Caco-2 (cell line): ENCODE results near the gene TAF4B. TPM values are rescaled to one million over a fixed set of nuclear protein-coding genes. Genes with fewer than 3 reads are reported as not detected.

Source experiments
- BruUV-seq: library from RNA; stranded (reverse); fragments of 400-500 nt; replicated peaks from 2 replicates; lab custom pipeline; 2021; lab: Mats Ljungman, UMichigan
- CTCF ChIA-PET: fragments of 300-600 bp; sonication (Branson Sonifier 250); formaldehyde crosslinking; loops from one replicate; lab custom pipeline; 2022; ENCODE audit warnings: antibody characterized with exemption; lab: Charles Lee
- POLR2A ChIA-PET: fragments of 300-600 bp; sonication (Branson Sonifier 250); formaldehyde crosslinking; loops from one replicate; lab custom pipeline; 2022; ENCODE audit warnings: antibody characterized with exemption; lab: Charles Lee
- DNase-seq, 2 experiments: peaks; one replicate each; pipeline versions ENCODE4 v3.0.0 to v3.0.0-alpha.2; 2020 to 2022
- H3K27me3 ChIP-seq: replicated peaks from 2 replicates; pipeline ENCODE4 v1.6.0; 2011; ENCODE audit warnings: low read length; ENCODE audit not compliant: control insufficient read depth, insufficient read depth
- H3K36me3 ChIP-seq: 2 replicates; pipeline ENCODE4 v1.5.1; 2011; ENCODE audit warnings: low read length; ENCODE audit not compliant: control insufficient read depth, insufficient read depth
- H3K4me1 ChIP-seq: fragments of 250-450 bp; sonication (Bioruptor Pico); 2 replicates; pipeline ENCODE4 v1.5.1; 2020; ENCODE audit warnings: mild to moderate bottlenecking
- H3K4me3 ChIP-seq: 2 replicates; pipeline ENCODE4 v1.5.1; 2011; ENCODE audit warnings: low read depth, mild to moderate bottlenecking, control low read depth, low read length
- H3K9me3 ChIP-seq: fragments of 250-450 bp; sonication (Bioruptor Pico); 2 replicates; pipeline ENCODE4 v1.5.1; 2020; ENCODE audit warnings: mild to moderate bottlenecking, moderate library complexity
- H3K27ac Mint-ChIP-seq: one replicate; pipeline ENCODE4 v1.8.0; 2022; ENCODE audit warnings: mixed read lengths; ENCODE audit not compliant: unreplicated experiment
- H3K27me3 Mint-ChIP-seq: one replicate; pipeline ENCODE4 v1.8.0; 2022; ENCODE audit warnings: mixed read lengths; ENCODE audit not compliant: insufficient read depth, unreplicated experiment
- H3K36me3 Mint-ChIP-seq: one replicate; pipeline ENCODE4 v1.8.0; 2022; ENCODE audit warnings: mild to moderate bottlenecking, mixed read lengths; ENCODE audit not compliant: insufficient read depth, unreplicated experiment
- H3K4me1 Mint-ChIP-seq: one replicate; pipeline ENCODE4 v1.8.0; 2022; ENCODE audit warnings: low read depth, mixed read lengths; ENCODE audit not compliant: unreplicated experiment
- H3K4me3 Mint-ChIP-seq: one replicate; pipeline ENCODE4 v1.8.0; 2022; ENCODE audit warnings: mild to moderate bottlenecking, moderate library complexity, mixed read lengths; ENCODE audit not compliant: unreplicated experiment
- H3K9me3 Mint-ChIP-seq: one replicate; pipeline ENCODE4 v1.8.0; 2022; ENCODE audit warnings: mixed read lengths; ENCODE audit not compliant: unreplicated experiment
- CTCF ChIP-seq, 2 experiments: fragments of 200-600 bp in 1 of 2; IDR thresholded peaks; 1 replicate in 1 of 2; 2 replicates in 1 of 2; pipeline versions ENCODE4 v1.5.1 to v1.8.0; 2011 to 2022; ENCODE audit warnings: antibody characterized with exemption in 1 of 2, control low read depth in 1 of 2, inconsistent platforms in 1 of 2, low read depth in 1 of 2, low read length in 1 of 2, mild to moderate bottlenecking in 1 of 2, moderate library complexity in 1 of 2; ENCODE audit not compliant: insufficient read depth in 1 of 2, severe bottlenecking in 1 of 2, unreplicated experiment in 1 of 2
- intact Hi-C: fragments of 100-400 bp; cut with micrococcal nuclease; formaldehyde crosslinking; loops from one replicate; pipeline ENCODE4 v1.10.0; 2022; ENCODE audit not compliant: unreplicated experiment
- total RNA-seq: library from RNA; stranded (reverse); gene quantifications from 2 replicates; pipeline ENCODE4 v1.2.3, GENCODE V29; 2022

TAF4B gene
- total RNA-seq, 1 experiment from 2014 or later: 2.6 TPM

GRCh38 chr18:26342646-26343045, 116.4 kb downstream of the TAF4B start:
- Histone ChIP-seq H3K9me3 (0 out of 2 replicates have a peak, but pooled peaks cover 2% of the 10 kb centered on the region), H3K36me3 (no peaks in the 10 kb centered on the region), H3K27me3 (no peaks in the 10 kb centered on the region), H3K4me1 (no peaks in the 10 kb centered on the region), H3K4me3 (no peak overlapping the region)
- Mint-ChIP-seq H3K4me1 (no peaks in the 10 kb centered on the region), H3K36me3 (no peaks in the 10 kb centered on the region), H3K4me3 (no peak overlapping the region), H3K27ac (no peak overlapping the region), H3K9me3 (no peaks in the 10 kb centered on the region), H3K27me3 (no peaks in the 10 kb centered on the region)
- ChIA-PET POLR2A (no interaction called here), CTCF (no interaction called here)
- intact Hi-C loops: no loop called here
- no peak for TF ChIP-seq CTCF (IDR thresholded peaks at IDR 0.05; ENCODE audit: insufficient read depth in 1 of 2, low read depth in 1 of 2, low read length in 1 of 2, severe bottlenecking in 1 of 2, unreplicated experiment in 1 of 2)
- DNase-seq: no peak
- no TSS peak for BruUV-seq

DNA sequence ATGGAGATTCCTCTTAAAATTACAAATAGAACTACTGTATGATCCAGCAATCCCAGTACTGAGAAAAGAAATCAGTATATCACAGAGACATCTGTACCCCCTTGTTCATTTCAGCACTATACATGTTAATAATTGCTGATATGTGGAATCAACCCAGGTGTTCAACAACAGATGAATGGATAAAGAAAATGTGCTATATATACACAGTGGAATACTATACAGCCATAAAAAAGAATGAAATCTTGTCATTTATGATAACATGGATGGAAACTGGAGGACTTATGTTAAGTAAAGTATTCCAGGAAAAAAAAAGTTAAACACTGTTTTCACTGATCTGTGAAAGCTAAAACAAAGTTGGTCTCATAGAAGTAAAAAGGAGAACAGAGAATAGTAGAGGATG, 124.7 kb downstream of the TAF4B start:
- H3K27ac Mint-ChIP-seq: no peak overlapping the region
- no peaks in the 10 kb centered on the region for H3K4me1 Mint-ChIP-seq
- H3K36me3 ChIP-seq: no peaks in the 10 kb centered on the region
- peaks cover 10% of the 10 kb centered on the region for H3K4me1 ChIP-seq
- no peaks in the 10 kb centered on the region for H3K27me3 Mint-ChIP-seq
- no peak for DNase-seq
- intact Hi-C loops: no loop called here
- H3K4me3 ChIP-seq: no peak overlapping the region
- H3K36me3 Mint-ChIP-seq: no peaks in the 10 kb centered on the region
- H3K9me3 ChIP-seq: 0 out of 2 replicates have a peak, but pooled peaks cover 4% of the 10 kb centered on the region
- CTCF ChIA-PET: no interaction called here
- no peak for TF ChIP-seq CTCF (IDR thresholded peaks at IDR 0.05; ENCODE audit: insufficient read depth in 1 of 2, low read depth in 1 of 2, low read length in 1 of 2, severe bottlenecking in 1 of 2, unreplicated experiment in 1 of 2)
- H3K4me3 Mint-ChIP-seq: no peak overlapping the region
- H3K27me3 ChIP-seq: no peaks in the 10 kb centered on the region
- no TSS peak for BruUV-seq
- no peaks in the 10 kb centered on the region for H3K9me3 Mint-ChIP-seq
- POLR2A ChIA-PET: no interaction called here

- Histone ChIP-seq H3K4me1 (peaks cover 10% of the 10 kb centered on the region), H3K36me3 (no peaks in the 10 kb centered on the region), H3K9me3 (no peaks in the 10 kb centered on the region), H3K4me3 (no peak overlapping the region), H3K27me3 (no peaks in the 10 kb centered on the region)
- Mint-ChIP-seq H3K4me1 (no peaks in the 10 kb centered on the region), H3K36me3 (no peaks in the 10 kb centered on the region), H3K9me3 (no peaks in the 10 kb centered on the region), H3K27ac (no peak overlapping the region), H3K27me3 (no peaks in the 10 kb centered on the region), H3K4me3 (no peak overlapping the region)
- no TSS peak for BruUV-seq
- no peak for TF ChIP-seq CTCF (IDR thresholded peaks at IDR 0.05; ENCODE audit: insufficient read depth in 1 of 2, low read depth in 1 of 2, low read length in 1 of 2, severe bottlenecking in 1 of 2, unreplicated experiment in 1 of 2)
- intact Hi-C loops: no loop called here
- ChIA-PET POLR2A (no interaction called here), CTCF (no interaction called here)
- DNase-seq: no peak
Measured at GRCh38 chr18:26356045-26356785, 130.0 kb downstream of the TAF4B start.
